C4-2B (cell line): Measurements from ENCODE around the gene TMSB4X.

Experiments
- H3K27ac ChIP-seq: fragments of 450-650 bp; 2 replicates; pipeline ENCODE4 v1.5.1; 2017
- ZFX ChIP-seq: fragments of 450-650 bp; IDR thresholded peaks from 2 replicates; pipeline ENCODE4 v1.6.1; 2017
- TF ChIP-seq, protein P1 (sequence below): fragments of 450-650 bp; conservative IDR thresholded peaks from 2 replicates; pipeline ENCODE4 v1.5.1; 2017; ENCODE audit warnings: mild to moderate bottlenecking

Gene TMSB4X

DNA sequence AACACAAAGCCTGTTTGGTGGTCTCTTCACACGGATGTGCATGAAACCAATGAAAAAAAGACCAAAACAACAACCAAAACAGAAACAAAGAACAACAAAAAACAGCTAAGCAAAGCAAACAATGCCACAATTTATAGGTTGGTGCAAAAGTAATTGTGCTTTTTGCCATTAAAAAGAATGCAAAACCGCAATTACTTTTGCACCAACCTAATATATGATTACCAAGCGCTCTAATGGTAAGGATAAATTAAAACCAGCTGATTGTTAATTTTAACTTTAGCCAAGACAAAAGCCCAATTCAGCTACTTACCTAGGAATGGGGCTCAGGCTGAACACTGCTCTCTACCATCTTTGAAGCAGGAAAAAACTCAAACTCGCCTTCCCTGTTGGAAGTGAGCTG is 29.4 kb upstream of the TMSB4X start:
- no peak overlapping the region for H3K27ac ChIP-seq
- TF ChIP-seq, protein P1, sequence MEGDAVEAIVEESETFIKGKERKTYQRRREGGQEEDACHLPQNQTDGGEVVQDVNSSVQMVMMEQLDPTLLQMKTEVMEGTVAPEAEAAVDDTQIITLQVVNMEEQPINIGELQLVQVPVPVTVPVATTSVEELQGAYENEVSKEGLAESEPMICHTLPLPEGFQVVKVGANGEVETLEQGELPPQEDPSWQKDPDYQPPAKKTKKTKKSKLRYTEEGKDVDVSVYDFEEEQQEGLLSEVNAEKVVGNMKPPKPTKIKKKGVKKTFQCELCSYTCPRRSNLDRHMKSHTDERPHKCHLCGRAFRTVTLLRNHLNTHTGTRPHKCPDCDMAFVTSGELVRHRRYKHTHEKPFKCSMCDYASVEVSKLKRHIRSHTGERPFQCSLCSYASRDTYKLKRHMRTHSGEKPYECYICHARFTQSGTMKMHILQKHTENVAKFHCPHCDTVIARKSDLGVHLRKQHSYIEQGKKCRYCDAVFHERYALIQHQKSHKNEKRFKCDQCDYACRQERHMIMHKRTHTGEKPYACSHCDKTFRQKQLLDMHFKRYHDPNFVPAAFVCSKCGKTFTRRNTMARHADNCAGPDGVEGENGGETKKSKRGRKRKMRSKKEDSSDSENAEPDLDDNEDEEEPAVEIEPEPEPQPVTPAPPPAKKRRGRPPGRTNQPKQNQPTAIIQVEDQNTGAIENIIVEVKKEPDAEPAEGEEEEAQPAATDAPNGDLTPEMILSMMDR, result no peak
- TF ChIP-seq ZFX, result no peak

- TF ChIP-seq, protein P1, result no peak
- no peak for TF ChIP-seq ZFX
- H3K27ac ChIP-seq, result no peak overlapping the region; the same call in 1 of the 2 replicates
Measured at GRCh38 chrX:12946406-12946805, 28.5 kb upstream of the TMSB4X start.

GRCh38 chrX:12946838-12947544 is 27.9 kb upstream of the TMSB4X start:
- TF ChIP-seq ZFX, result no peak
- TF ChIP-seq, protein P1, result peak; percentile 88
- peak overlapping the region; percentile 51 for H3K27ac ChIP-seq

- no peak for TF ChIP-seq ZFX
- TF ChIP-seq, protein P1, result no peak
- H3K27ac ChIP-seq, result peak overlapping the region; percentile 51
Measured at GRCh38 chrX:12947545-12948235, 27.2 kb upstream of the TMSB4X start.

DNA sequence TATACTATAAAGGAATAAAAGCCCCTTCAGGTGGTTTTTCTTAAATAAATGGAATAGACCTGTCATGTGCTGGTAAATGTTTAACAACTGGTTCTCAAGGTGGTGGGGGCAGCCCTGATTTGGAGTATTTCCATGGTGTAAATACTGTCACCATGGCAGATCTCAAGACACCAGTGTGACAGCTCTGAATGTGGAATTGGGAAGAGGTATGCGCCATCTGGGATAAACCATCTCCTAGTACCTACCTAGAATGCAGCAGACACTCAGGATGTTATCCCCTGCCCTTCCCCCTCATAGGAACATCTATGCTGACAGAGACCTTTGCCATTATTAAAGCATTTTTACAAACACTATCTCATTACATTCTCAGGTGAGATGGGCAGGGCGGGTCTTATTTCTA is 26.4 kb upstream of the TMSB4X start:
- no peak overlapping the region for H3K27ac ChIP-seq

DNA sequence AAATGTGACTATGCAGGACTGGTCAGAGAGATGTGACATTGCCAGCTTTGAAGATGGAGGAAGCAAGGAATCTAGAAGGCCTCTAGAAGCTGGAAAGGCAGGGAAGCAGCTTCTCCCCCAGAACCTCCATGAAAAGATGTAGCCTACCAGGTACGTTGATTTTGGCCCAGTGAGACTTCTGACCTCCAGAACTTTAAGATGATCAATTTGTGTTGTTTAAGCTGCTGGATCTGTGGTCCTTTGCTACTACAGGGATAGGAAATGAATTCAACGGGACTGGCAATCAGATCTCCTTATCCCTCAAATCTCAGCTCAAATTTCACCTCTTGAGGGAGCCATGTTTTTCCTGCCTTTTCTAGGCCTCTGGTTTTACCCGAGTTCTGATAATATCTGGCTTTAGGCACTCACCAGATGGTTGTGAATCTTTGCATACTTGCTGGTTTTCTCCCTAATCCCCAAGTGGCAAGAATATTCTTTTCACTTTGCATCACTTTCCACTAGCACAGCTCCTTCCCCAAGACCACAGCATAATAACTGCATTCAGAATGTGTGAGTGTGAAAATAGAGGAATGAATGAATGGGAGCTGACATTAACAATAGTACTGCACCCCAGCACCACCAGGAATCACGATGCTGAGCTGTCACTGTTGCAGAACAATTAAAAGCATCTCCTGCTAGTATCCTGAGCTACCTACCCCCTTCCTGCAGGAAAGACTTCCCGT is 25.5 kb upstream of the TMSB4X start:
- TF ChIP-seq, protein P1, result no peak
- no peak for TF ChIP-seq ZFX
- no peak overlapping the region for H3K27ac ChIP-seq

More for the DNA sequence above, 26.4 kb upstream of the TMSB4X start:
- TF ChIP-seq, protein P1, result no peak
- no peak for TF ChIP-seq ZFX
